GM19025 (cell line): ENCODE results near the gene DLGAP4.

Experiments
- ATAC-seq: cut with Tn5 transposase; IDR thresholded peaks from one replicate; pipeline ENCODE4 v1.9.1; 2021; ENCODE audit warnings: mild to moderate bottlenecking, low read depth, moderate library complexity; ENCODE audit not compliant: unreplicated experiment

The DLGAP4 gene

DNA sequence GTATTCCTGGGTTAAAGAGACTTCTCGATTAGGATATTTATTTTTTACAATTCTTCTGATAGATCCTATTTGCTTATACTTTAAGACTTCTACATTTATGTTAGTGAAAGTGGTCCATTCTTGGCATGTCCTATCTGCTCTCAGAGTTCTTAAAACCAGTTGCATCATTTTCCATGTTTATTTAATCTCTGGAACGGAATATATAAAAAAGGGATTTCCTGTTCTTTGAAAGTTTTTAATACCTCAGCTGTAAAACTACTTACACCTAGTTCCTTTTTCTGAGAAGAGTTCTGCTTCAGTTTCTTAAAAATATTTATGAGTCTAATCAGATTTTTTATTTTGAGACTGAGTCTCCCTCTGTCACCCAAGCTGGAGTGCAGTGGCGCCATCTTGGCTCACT is 217.2 kb downstream of the DLGAP4 start:
- no peak for ATAC-seq

DNA sequence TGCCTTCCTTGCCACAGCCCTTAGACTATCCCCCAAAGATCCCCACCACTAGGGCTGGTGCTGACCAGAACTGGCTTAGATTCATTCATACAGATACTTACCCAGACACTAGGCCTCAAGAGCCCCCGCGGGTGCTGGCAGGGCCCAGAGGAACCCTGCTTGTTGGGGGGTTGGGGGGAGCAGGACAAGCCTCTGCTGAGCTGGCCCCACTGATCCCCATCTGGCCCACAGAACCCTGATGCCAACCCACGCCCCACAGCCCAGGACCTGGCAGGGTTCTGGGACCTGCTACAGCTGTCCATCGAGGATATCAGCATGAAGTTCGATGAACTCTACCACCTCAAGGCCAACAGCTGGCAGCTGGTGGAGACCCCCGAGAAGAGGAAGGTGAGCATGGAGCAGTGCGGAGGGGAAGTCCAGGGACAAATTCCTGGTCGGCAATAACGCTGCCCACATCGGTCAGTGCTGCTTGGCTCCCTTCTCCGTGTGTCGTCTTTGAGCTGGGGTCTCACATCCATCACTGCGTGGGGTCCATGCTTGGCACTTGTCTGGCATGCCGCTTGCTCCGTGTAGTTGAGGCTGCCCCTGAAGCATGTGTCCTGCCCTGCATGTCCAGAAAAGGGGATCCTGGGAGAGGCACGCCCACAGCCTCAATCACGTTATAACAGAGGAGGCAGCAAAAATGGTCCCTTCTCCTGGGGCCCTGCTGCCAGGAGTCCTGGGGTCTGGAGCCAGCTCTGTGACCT is 219.7 kb downstream of the DLGAP4 start:
- ATAC-seq, result no peak

DNA sequence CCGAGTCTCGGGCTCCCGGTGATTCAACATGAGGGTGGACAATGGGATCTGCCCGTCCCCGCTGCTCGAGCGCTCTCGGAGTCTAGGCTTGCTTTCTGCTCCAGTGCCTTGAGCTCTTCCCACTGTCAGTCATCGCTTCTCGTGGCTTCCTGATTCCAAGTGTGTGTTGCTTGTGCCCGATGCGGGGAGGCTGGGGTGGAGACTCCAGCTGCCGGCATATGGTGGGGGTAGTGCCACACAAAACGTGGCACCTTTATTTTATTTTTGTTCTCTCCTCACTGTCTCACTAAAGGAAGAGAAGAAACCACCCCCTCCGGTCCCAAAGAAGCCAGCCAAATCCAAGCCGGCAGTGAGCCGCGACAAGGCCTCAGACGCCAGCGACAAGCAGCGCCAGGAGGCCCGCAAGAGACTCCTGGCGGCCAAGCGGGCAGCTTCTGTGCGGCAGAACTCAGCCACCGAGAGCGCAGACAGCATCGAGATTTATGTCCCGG is 220.4 kb downstream of the DLGAP4 start:
- no peak for ATAC-seq

DNA sequence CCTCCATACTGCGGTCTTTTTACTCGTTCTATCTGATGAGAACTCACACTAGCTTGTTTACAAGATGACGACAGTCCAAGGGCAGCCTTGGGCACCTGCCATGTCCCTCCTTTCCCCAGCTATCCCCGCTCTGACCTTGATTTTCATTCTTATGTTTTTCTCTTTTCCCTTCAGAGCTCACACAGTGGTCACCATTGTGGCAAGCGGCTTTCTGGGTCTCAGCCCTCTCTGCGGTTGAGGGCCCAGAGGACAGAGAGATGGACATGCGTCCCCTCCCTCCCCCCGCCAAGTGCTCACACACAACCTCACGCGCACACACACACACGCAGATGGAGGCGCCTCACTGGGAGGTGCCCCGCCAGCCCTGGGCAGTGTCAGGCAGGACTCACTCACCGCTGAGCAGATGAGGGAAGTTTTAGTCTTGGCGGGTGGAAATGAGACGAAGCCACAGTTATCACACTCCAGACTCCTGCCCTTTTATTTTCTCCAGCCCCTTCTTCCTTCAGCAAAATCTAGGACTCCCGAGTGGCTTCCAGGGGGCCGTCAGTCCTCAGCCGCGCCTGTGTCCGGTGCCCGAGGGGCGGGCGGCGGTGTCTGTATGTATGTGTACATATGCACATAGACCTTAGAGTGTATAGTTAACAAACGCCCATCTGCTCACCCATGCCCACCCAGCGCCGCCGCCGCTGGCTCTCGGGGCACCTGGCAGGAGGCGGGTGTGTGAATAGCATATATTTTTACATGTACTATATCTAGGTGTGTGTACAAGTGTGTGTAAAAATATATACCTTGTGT is 221.4 kb downstream of the DLGAP4 start:
- ATAC-seq, result no peak

GRCh38 chr20:36528176-36528874 is 222.2 kb downstream of the DLGAP4 start:
- no peak for ATAC-seq

DNA sequence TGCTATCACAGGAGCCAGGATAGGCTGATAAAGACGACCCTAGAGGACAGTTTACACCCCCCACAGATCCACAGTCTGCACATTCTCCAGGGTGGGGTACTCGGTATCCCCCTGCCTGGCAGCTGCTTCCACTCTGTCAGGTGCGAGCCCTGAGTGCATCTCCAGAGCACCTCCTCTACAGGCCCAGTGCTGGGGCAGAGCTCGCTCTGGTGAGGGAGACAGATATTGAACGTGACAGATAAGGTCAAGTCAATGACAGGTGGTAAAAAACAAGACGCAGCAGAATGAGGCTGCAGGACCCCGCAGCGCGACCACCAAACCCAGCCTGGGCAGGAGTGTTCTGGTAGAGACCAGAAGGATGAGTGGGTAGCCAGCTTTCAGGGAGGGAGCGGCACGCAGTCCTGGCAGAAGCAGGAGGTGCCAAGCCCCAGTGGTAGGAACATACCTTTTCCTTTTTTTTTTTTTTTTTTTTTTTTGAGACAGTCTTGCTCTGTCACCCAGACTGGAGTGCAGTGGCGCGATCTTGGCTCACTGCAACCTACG is 222.8 kb downstream of the DLGAP4 start:
- no peak for ATAC-seq

DNA sequence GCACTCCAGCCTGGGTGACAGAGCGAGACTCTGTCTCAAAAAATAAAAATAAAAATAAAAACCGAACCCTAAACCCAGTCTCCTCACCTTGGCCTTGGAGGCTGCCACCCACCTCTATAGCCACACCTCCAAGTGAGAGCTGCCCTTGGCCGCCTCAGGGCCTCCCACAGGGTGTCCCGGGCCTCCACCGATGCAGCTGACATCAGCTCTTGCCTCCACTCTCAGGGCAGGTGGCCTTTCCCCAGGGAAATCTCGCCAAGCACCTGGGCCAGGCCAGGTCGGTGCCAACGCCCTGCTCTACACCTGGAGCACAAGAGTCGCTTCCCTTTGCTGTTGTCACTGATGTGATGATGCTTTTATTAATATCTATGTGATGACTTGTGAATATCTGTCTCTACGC is 226.2 kb downstream of the DLGAP4 start:
- ATAC-seq, result no peak

DNA sequence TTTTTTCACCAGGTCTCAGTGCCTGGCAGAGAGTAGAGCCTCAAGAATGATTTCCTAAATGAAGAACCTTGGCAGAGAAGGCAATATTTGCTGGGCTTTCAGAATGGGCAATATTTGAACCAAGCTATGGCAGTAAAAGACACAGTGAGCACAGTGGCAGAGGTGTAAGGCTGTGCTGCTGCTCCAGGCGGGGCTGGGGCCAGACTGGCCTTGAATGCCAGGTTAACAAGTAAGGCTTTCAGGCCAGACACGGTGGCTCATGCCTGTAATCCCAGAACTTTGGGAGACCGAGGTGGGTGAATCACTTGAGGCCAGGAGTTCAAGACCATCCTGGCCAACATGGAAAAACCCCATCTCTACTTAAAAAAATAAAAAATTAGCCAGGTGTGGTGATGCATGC is 226.7 kb downstream of the DLGAP4 start:
- ATAC-seq, result no peak

DNA sequence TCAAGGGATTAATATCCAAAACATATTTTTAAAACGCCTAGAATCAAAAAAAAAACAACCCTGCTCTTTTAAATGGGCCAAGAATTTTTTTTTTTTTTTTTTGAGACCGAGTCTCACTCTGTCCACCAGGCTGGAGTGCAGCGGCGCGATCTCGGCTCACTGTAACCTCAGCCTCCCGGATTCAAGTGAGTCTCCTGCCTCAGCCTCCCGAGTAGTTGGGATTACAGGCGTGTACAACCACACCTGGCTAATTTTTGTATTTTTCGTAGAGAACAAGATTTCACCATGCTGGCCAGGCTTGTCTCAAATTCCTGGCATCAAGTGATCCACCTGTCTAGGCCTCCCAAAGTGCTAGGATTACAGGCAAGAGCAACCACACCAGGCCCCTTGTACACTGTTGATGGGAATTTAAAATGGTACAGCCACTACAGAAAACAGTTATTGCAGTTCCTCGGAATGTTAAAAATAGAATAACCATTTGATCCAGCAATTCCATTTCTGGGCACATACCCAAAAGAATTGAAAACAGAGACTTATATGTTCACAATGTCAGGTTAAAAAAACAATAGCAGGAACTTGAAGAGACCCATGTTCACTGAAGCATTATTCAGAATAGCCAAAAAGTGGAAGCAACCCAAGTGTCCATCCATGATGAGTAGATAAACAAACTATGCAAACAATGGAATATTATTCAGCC is 232.0 kb downstream of the DLGAP4 start:
- ATAC-seq, result no peak

- ATAC-seq, result no peak
These were observed 234.5 kb downstream of the DLGAP4 start for GRCh38 chr20:36540551-36541211.

- ATAC-seq, result no peak
These were observed 235.2 kb downstream of the DLGAP4 start, which contains the start of gene MYL9 for GRCh38 chr20:36541227-36541767. Gene MYL9 (plus strand): TSS chr20:36541519. CDS start chr20:36544885, 3,366 bp downstream.

GRCh38 chr20:36541768-36542488 is 235.8 kb downstream of the DLGAP4 start:
- no peak for ATAC-seq

GRCh38 chr20:36542516-36543183 is 236.5 kb downstream of the DLGAP4 start:
- no peak for ATAC-seq

DNA sequence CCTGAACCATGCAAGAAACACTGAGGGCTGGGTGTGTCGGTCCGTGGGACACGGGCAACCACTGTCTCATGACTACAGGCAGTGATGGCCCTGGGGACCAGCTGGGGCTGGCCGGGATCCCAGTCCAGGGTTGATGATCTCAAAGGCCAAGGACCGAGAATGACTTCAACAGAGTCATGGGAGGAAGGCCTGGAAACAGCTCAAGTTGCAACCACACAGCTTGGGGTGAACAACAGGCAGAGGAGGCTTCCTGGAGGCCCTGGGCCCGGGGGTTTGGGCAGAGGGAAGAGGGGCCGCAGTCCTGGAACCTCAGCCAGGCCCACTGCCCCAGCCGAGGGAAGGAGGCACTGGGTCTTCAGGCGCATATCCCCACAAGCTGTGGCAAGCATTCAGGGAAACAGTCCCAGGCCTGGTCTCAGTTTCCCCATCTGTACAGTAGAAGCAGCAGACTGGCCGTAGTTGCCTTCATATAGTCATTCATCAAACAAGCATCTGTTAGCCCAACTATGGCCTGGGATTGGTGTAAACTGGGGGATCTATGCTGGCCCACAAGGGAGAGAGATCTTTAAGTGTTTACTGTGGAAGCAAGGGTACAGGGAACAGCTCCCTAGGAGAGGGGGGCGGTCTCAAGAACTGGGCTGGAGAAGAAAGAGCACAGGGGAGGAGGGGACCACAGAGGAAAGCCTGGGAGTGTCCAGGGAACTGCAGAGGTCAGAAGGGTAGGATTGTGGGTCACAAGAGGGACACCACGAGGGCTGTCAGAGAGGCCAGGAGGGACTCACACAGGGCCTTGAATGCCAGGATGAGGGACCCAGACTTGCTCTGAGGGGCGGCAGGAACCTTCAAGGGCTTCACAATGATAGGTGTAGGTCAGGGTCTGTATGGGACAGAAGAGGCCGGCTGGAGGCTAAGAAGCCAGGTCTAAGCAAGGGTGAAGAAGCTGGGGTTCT is 237.3 kb downstream of the DLGAP4 start:
- no peak for ATAC-seq

DNA sequence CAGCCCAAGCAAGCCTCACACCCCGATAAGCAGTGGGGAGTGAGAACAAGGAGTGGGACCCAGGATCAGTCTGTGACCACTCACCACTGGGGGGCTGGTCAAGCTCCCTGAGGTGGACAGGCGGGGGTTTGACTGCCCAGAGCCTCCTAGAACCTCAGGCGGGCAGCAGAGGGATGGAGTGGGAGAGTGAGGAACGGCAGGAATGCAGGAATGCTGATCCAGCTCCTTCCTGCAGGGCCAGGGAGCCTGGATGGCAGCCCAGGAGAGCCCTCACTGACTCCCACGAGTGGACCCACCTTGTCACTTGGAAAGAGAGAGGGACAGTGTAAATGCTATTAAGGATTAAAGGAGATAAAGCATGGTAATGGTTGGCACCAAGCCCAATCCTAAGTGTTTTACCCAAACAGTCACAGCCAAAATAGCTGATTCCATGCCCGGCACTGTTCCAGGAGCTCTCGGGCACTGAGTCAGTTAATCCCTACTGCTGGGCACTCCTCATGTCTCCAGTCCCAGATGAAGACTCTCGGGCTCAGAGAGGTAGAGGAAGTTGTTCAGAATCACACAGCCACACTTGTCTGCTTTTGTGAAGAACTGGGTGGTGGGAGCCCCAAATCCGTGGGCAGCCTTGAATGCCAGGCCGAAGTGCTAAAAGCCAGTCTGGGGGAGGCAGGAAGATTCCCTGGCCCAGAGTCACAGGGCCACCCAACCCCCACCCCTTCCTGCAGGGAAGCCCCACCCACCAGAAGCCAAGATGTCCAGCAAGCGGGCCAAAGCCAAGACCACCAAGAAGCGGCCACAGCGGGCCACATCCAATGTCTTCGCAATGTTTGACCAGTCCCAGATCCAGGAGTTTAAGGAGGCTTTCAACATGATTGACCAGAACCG is 238.2 kb downstream of the DLGAP4 start:
- no peak for ATAC-seq

- no peak for ATAC-seq
These were observed 240.1 kb downstream of the DLGAP4 start for GRCh38 chr20:36546111-36546736.
